GM10266 (cell line): ENCODE results near the gene SIT1.

Source experiments
- DNase-seq: peaks from one replicate; pipeline ENCODE4 v3.0.0; 2012; ENCODE audit errors: extremely low spot score
- CTCF ChIP-seq: IDR thresholded peaks from 2 replicates; pipeline ENCODE4 v1.5.1; 2012; ENCODE audit warnings: mild to moderate bottlenecking, low read depth; ENCODE audit not compliant: control insufficient read depth, insufficient read depth; ENCODE audit errors: missing control alignments

SIT1 gene

DNA sequence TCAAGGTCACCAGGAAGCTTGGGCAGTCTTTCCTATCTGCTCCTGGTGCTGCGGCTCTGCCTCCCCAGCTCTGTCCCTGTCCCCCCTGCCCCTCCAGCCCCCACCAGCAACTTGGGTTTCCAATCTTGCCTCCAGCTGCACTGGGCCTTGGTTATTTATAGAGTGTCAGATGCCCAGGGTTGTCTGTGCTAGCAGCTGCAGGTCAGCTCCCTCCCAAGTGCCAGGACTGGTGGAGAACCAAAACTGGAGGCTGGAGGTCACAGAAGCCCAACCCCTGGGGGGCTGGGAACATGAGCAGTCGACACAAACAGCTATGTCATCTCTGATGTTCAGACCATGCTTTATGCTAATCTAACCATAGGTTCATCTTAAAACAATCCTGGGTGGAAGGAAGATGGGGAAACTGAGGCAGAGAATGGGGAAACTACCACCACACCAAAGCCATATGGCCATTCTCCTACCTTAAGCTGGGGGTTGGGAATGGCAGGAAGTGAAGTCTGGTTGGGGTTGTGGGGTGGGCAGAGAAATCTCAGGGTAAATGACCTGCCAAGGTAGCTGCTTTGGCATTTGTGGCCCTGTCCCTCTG, 37.3 kb upstream of the SIT1 start:
- no peak for DNase-seq
- no peak for TF ChIP-seq CTCF

DNA sequence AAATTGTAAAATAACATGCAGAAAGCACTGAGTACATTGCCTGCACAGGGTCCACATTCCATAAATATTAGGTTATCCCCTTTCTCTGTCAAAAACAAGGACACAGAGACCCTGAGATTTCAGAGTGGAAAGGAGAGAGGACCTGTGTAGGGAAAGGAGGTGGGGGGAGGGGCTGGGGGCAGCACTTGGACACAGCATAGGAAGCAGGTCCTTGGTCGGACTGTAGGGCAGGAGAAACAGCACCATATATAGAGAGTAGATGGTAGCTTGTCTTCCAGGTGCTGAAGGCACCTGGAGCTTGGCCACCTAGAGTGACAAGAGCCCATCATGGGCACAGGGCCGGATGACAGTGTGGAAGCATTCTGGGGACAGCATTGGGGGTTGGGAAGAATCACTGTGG, 36.6 kb upstream of the SIT1 start:
- no peak for DNase-seq
- TF ChIP-seq CTCF = no peak

- no peak for TF ChIP-seq CTCF
- DNase-seq = no peak
Measured at GRCh38 chr9:35686222-35687203, 35.8 kb upstream of the SIT1 start.

DNA sequence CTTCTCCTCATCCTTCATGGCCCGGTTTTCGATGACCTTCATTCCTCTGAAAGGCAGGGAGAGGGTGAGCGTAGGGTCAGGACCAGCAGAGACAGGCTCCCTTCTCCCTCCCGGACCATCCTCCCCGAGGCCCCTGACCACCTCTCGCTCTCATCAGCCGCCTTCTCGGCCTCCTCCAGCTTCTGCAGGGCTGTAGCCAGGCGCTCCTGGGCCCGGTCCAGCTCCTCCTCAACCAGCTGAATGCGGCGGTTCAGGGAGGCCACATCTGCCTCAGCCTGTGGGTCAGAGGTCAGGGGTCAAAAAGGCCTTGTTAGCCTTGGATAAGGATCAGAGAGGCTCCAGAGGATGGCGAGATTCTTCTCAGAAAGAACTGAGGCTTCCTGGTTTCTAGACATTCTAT, 34.8 kb upstream of the SIT1 start:
- no peak for DNase-seq
- no peak for TF ChIP-seq CTCF

GRCh38 chr9:35684921-35685320, 34.2 kb upstream of the SIT1 start:
- no peak for DNase-seq
- no peak for TF ChIP-seq CTCF

DNA sequence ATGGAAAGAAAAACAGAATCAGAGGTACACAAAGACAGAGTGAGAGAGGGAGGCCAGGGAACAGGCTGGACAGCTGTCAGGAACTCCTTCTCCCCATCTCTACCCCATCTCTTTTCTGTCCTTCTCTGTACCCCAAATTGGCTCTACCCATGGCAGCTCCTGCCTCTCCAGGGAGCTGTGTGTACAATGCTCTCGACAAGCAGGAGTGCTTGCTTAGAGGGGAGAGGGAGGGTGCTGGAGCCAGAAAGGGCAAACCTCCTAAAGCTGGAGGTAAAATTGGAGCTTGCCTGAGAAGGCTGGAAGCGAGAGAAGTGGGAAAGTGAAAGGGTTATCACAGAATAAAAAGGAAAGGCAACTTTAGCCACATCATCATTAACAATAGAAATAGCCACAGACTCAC, 32.6 kb upstream of the SIT1 start:
- no peak for TF ChIP-seq CTCF
- DNase-seq = no peak
